ENCODE results near the gene DIPK1C.

Gene DIPK1C

GRCh38 chr18:74463254-74463653, 6.1 kb upstream of the DIPK1C start:
- Histone ChIP-seq H3K36me3 (ENCODE audit: control insufficient read depth, insufficient read depth, low read length) (no peaks in the 10 kb centered on the region), H3K4me1 (no peaks in the 10 kb centered on the region), H3K9me3 (ENCODE audit: control insufficient read depth, low read length) (no peaks in the 10 kb centered on the region), H3K27ac (no peak overlapping the region), H3K4me3 (ENCODE audit: low read depth, low read length) (no peak overlapping the region), H3K27me3 (ENCODE audit: control insufficient read depth, insufficient read depth, low read length) (no peaks in the 10 kb centered on the region), H3K9ac (no peak overlapping the region), H3K79me2 (no peaks in the 10 kb centered on the region), H2AFZ (no peak overlapping the region), H3K4me2 (ENCODE audit: low read length) (no peak overlapping the region)
- TF ChIP-seq CTCF (IDR thresholded peaks at IDR 0.05), result no peak

GRCh38 chr18:74460825-74461224, 3.7 kb upstream of the DIPK1C start:
- no peak overlapping the region for H3K4me2 ChIP-seq (ENCODE audit: low read length)
- H3K9me3 ChIP-seq (ENCODE audit: control insufficient read depth, low read length), result no peaks in the 10 kb centered on the region
- H3K27me3 ChIP-seq (ENCODE audit: control insufficient read depth, insufficient read depth, low read length), result peaks cover 5% of the 10 kb centered on the region
- no peak overlapping the region for H3K27ac ChIP-seq
- H2AFZ ChIP-seq, result no peak overlapping the region
- no peak overlapping the region for H3K9ac ChIP-seq
- H3K4me1 ChIP-seq, result no peaks in the 10 kb centered on the region
- no peak for TF ChIP-seq CTCF (IDR thresholded peaks at IDR 0.05)
- no peaks in the 10 kb centered on the region for H3K36me3 ChIP-seq (ENCODE audit: control insufficient read depth, insufficient read depth, low read length)
- no peak overlapping the region for H3K4me3 ChIP-seq (ENCODE audit: low read depth, low read length)
- no peaks in the 10 kb centered on the region for H3K79me2 ChIP-seq

- peak; percentile 6 for TF ChIP-seq CTCF (IDR thresholded peaks at IDR 0.05)
- no peak overlapping the region for H2AFZ ChIP-seq
- no peaks in the 10 kb centered on the region for H3K79me2 ChIP-seq
- H3K4me3 ChIP-seq (ENCODE audit: low read depth, low read length), result no peak overlapping the region
- H3K27me3 ChIP-seq (ENCODE audit: control insufficient read depth, insufficient read depth, low read length), result peaks cover 5% of the 10 kb centered on the region
- H3K36me3 ChIP-seq (ENCODE audit: control insufficient read depth, insufficient read depth, low read length), result no peaks in the 10 kb centered on the region
- no peak overlapping the region for H3K4me2 ChIP-seq (ENCODE audit: low read length)
- no peak overlapping the region for H3K27ac ChIP-seq
- H3K9me3 ChIP-seq (ENCODE audit: control insufficient read depth, low read length), result no peaks in the 10 kb centered on the region
- H3K4me1 ChIP-seq, result no peaks in the 10 kb centered on the region
- no peak overlapping the region for H3K9ac ChIP-seq
These were observed 2.8 kb upstream of the DIPK1C start for GRCh38 chr18:74459889-74460288.

- TF ChIP-seq CTCF (IDR thresholded peaks at IDR 0.05), result no peak
- H3K27ac ChIP-seq, result no peak overlapping the region
- no peaks in the 10 kb centered on the region for H3K36me3 ChIP-seq (ENCODE audit: control insufficient read depth, insufficient read depth, low read length)
- H3K9me3 ChIP-seq (ENCODE audit: control insufficient read depth, low read length), result no peaks in the 10 kb centered on the region
- H3K4me2 ChIP-seq (ENCODE audit: low read length), result peak overlapping the region; percentile 26
- peak overlapping the region; percentile 25 for H2AFZ ChIP-seq
- H3K4me1 ChIP-seq, result no peaks in the 10 kb centered on the region
- H3K79me2 ChIP-seq, result no peaks in the 10 kb centered on the region
- no peak overlapping the region for H3K9ac ChIP-seq
- no peak overlapping the region for H3K4me3 ChIP-seq (ENCODE audit: low read depth, low read length)
- H3K27me3 ChIP-seq (ENCODE audit: control insufficient read depth, insufficient read depth, low read length), result peaks cover 5% of the 10 kb centered on the region
These were observed 765 bp upstream of the DIPK1C start for GRCh38 chr18:74457725-74458421.

All from parathyroid adenoma (tissue), 2 donors.